ENCODE data around the gene SPRED3. TPM values are rescaled to one million over a fixed set of nuclear protein-coding genes. Genes with fewer than 3 reads are reported as not detected.
A peak's percentile ranks its signal among the peaks of the same experiment; 100 is the strongest.
"Not testable (repeated sequence)": the region's sequence is repeated elsewhere in the genome, so short reads cannot be mapped to it uniquely, and the experiment has no call there.

SPRED3 gene, protein sequence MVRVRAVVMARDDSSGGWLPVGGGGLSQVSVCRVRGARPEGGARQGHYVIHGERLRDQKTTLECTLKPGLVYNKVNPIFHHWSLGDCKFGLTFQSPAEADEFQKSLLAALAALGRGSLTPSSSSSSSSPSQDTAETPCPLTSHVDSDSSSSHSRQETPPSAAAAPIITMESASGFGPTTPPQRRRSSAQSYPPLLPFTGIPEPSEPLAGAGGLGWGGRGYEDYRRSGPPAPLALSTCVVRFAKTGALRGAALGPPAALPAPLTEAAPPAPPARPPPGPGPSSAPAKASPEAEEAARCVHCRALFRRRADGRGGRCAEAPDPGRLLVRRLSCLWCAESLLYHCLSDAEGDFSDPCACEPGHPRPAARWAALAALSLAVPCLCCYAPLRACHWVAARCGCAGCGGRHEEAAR
- 0.44 and 2.4 TPM in 2 replicates for total RNA-seq

DNA sequence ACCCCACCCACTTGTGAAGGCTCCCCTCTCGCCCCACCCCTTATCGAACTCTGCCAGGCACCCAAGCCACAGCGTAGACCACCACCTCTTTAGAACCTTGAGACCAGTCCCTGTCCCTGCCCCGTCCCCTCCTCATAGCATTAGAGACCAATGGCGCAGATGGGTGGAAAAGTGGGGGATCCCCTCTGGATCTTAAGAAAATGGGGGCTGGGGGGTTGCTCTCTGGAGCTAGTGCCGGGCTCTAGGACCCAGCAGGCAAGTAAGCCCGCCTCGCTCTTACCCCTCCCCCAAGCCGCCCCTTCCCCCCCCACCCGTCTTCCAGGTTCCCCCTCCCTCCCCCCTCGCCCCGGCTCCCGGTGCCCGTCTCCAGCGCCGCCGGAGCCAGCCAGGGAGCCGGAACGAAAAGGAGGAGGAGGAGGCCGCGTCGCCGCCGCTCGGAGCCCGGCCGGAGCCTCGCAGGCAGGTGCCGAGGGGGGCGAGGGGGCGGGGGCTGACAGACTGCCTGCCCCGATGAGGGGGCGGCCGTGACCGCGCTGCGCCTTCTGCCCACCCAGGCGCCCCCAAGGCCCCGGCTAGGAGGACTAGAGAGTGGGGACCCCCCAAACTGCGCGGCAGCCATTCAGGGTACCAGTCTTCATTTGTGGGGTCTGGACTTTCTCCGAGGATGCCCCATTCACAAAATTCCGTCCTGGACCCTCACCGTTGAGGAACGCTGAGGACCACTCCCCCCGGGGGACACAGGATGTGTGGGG lies at the start of gene SPRED3:
SPRED3 (plus strand) TSS at position 349 of the 752 bp plus-strand sequence. CDS start 1,606 bp downstream, outside the sequence.
- POLR2A ChIA-PET: interaction anchor here (0.6 to 3.4 kb wide), 6 partner anchors 13 to 1805 kb away, joined by 3 to 78 read pairs (median 4); partner anchors contain the start of genes FAM98C, MAP4K1 and PSMD8
- TF ChIP-seq, protein P1, sequence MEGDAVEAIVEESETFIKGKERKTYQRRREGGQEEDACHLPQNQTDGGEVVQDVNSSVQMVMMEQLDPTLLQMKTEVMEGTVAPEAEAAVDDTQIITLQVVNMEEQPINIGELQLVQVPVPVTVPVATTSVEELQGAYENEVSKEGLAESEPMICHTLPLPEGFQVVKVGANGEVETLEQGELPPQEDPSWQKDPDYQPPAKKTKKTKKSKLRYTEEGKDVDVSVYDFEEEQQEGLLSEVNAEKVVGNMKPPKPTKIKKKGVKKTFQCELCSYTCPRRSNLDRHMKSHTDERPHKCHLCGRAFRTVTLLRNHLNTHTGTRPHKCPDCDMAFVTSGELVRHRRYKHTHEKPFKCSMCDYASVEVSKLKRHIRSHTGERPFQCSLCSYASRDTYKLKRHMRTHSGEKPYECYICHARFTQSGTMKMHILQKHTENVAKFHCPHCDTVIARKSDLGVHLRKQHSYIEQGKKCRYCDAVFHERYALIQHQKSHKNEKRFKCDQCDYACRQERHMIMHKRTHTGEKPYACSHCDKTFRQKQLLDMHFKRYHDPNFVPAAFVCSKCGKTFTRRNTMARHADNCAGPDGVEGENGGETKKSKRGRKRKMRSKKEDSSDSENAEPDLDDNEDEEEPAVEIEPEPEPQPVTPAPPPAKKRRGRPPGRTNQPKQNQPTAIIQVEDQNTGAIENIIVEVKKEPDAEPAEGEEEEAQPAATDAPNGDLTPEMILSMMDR (IDR thresholded peaks at IDR 0.05): no peak
- H3K4me1 Mint-ChIP-seq: peaks cover 25% of the 10 kb centered on the region
- CTCF ChIA-PET: interaction anchor here (1.5 to 2.8 kb wide), 3 partner anchors 14 to 52 kb away, joined by 4 to 25 read pairs (median 8); partner anchors contain the start of genes CATSPERG, FAM98C and PSMD8
- H3K9me3 Mint-ChIP-seq: no peaks in the 10 kb centered on the region
- ATAC-seq (ENCODE audit: low read depth) (no peak), DNase-seq (no peak)
- H3K36me3 Mint-ChIP-seq (ENCODE audit: low read depth): peaks cover 10% of the 10 kb centered on the region
- peak within 1 kb of the TSS; percentile 87 for H3K4me3 Mint-ChIP-seq
- H3K27me3 Mint-ChIP-seq: peaks cover 27% of the 10 kb centered on the region
- H3K27ac Mint-ChIP-seq: peak within 1 kb of the TSS; percentile 42
- intact Hi-C loops (cut with micrococcal nuclease): loop anchor here (1.0 kb wide), 2 partner anchors 14 to 52 kb away; partner anchors contain the start of gene PSMD8

DNA sequence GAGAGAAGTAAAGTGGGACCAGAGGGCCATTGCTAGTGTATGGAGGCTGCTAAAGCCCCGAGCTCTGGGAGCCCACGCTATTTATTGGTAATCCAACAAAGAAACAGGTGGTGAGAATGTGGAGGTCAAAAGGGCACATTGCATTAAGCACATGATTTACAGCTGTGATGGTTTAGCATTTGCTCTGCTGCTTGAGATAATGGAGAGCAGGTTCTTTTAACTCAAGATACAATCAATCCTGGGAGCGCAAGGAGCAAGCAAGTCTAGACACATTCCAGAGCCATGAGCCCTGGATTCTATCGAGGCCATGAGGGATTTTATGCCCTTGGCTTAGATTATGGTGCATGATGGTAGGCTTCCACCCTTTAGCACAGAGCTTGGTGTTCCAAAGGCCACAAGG lies 49.5 kb upstream of the SPRED3 start:
- DNase-seq; H3K4me1 Mint-ChIP-seq; H3K4me3 Mint-ChIP-seq; CTCF ChIA-PET; H3K9me3 Mint-ChIP-seq; ATAC-seq (ENCODE audit: low read depth); H3K27ac Mint-ChIP-seq; H3K27me3 Mint-ChIP-seq: not testable (repeated sequence)
- H3K36me3 Mint-ChIP-seq (ENCODE audit: low read depth): peaks cover 20% of the 10 kb centered on the region
- POLR2A ChIA-PET: interaction anchor here (0.7 to 1.3 kb wide), 2 partner anchors 35 to 60 kb away, joined by 3 read pairs; partner anchors contain the start of gene PSMD8
- intact Hi-C loops (cut with micrococcal nuclease): loop anchor here (5.0 kb wide), 1 partner anchor 292 kb away; no protein-coding TSS in a partner anchor

DNA sequence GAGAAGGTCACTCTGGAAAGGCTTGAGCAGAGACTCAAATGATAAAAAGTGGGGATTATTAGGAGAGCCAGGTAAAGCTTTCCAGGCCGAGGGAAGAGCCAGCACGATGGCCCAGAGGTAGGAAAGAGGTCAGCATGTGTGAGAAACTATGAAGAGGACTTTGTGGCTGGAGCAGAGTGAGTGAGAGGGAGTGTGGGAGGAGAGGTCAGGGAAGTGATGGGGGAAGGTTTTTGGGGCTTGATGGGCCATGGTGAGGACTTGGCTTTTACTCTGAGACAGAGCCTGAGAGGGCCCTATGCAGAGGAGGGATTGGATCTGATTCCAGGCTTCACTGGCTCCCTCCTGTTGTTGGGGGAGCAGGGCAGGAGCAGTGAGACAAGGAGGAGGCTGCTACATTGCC lies 47.6 kb upstream of the SPRED3 start:
- POLR2A ChIA-PET: no interaction called here
- ATAC-seq (ENCODE audit: low read depth): no peak
- no peak overlapping the region for H3K4me3 Mint-ChIP-seq
- intact Hi-C loops (cut with micrococcal nuclease): no loop called here
- peaks cover 20% of the 10 kb centered on the region for H3K36me3 Mint-ChIP-seq (ENCODE audit: low read depth)
- no peak for DNase-seq
- no peaks in the 10 kb centered on the region for H3K9me3 Mint-ChIP-seq
- CTCF ChIA-PET: no interaction called here
- no peaks in the 10 kb centered on the region for H3K27me3 Mint-ChIP-seq
- no peak overlapping the region for H3K27ac Mint-ChIP-seq
- TF ChIP-seq, protein P1 (IDR thresholded peaks at IDR 0.05): no peak
- H3K4me1 Mint-ChIP-seq: peaks cover 8% of the 10 kb centered on the region

DNA sequence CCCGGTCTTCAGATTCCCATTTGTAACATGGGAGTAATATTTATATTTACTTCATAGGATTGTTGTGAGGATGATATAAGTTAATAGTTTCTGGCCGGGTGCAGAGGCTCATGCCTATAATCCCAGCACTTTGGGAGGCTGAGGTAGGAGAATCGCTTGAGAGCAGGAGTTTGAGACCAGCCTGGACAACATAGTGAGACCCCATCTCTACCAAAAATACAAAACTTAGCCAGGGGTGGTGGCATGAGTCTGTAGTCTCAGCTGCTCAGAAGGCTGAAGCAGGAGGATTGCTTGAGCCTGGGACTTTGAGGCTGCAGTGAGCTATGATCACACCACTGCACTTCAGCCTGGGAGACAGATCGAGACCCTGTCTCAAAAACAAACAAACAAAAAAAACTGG lies 41.7 kb upstream of the SPRED3 start:
- intact Hi-C loops (cut with micrococcal nuclease): no loop called here
- no peak for DNase-seq
- Mint-ChIP-seq H3K36me3 (ENCODE audit: low read depth) (peaks cover 3% of the 10 kb centered on the region), H3K27ac (no peak overlapping the region), H3K9me3 (no peaks in the 10 kb centered on the region), H3K4me1 (no peaks in the 10 kb centered on the region), H3K4me3 (no peak overlapping the region), H3K27me3 (no peaks in the 10 kb centered on the region)
- ChIA-PET CTCF (no interaction called here), POLR2A (interaction anchor here (0.6 kb wide), 1 partner anchor 111 kb away, joined by 5 read pairs; no protein-coding TSS in a partner anchor)
- ATAC-seq (ENCODE audit: low read depth): no peak
- TF ChIP-seq, protein P1 (IDR thresholded peaks at IDR 0.05): no peak

DNA sequence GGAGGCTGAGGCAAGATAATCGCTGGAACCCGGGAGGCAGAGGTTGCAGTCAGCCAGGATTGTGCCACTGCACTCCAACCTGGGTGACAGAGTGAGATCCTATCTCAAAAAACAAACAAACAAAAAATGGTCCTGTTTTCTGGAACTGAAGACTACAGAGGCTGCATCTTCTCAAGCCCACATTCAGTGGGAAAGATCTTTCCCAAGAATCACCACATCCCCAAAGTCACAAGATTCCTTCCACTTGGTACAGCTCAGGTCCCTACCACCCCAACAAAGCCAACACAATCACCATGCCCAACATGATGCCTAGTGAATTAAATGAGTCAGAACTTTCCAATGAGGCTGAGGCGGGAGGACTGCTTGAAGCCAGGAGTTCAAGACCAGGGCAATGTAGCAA lies 37.6 kb upstream of the SPRED3 start:
- H3K27ac Mint-ChIP-seq: no peak overlapping the region
- ChIA-PET POLR2A (interaction anchor here (0.7 to 2.2 kb wide), 2 partner anchors 9 to 24 kb away, joined by 3 to 7 read pairs; partner anchors contain the start of gene PSMD8), CTCF (no interaction called here)
- TF ChIP-seq, protein P1 (IDR thresholded peaks at IDR 0.05): no peak
- peaks cover 6% of the 10 kb centered on the region for H3K27me3 Mint-ChIP-seq
- no peak overlapping the region for H3K4me3 Mint-ChIP-seq
- intact Hi-C loops (cut with micrococcal nuclease): no loop called here
- DNase-seq (no peak), ATAC-seq (ENCODE audit: low read depth) (no peak)
- H3K4me1 Mint-ChIP-seq: no peaks in the 10 kb centered on the region
- no peaks in the 10 kb centered on the region for H3K9me3 Mint-ChIP-seq
- H3K36me3 Mint-ChIP-seq (ENCODE audit: low read depth): no peaks in the 10 kb centered on the region
